ENCODE results near the gene TEX36. TPM values are rescaled to one million over a fixed set of nuclear protein-coding genes. Genes with fewer than 3 reads are reported as not detected.

The TEX36 gene
- total RNA-seq, 1 experiment from 2014 or later = not detected

- Histone ChIP-seq H2BK20ac (ENCODE audit: low read depth, low read length, poor library complexity, severe bottlenecking) (no peak overlapping the region), H4K5ac (ENCODE audit: insufficient read length, low read depth, low read length) (no peak overlapping the region), H3K27me3 (ENCODE audit: insufficient read depth, low read length) (no peaks in the 10 kb centered on the region), H3K14ac (ENCODE audit: insufficient read depth, low read length) (no peak overlapping the region), H3K4ac (ENCODE audit: low read depth, low read length) (no peak overlapping the region), H2BK12ac (ENCODE audit: insufficient read length, low read depth, low read length) (no peak overlapping the region), H2BK5ac (ENCODE audit: insufficient read length, low read length) (no peak overlapping the region), H3K23ac (ENCODE audit: insufficient read length, low read depth, low read length) (no peak overlapping the region), H2BK120ac (ENCODE audit: low read depth, low read length, poor library complexity, severe bottlenecking) (no peak overlapping the region), H2AK5ac (ENCODE audit: insufficient read length, low read length) (no peak overlapping the region), H3K9ac (ENCODE audit: extremely low read depth, insufficient read length, low read length) (no peak overlapping the region), H2AFZ (ENCODE audit: low read length) (no peak overlapping the region), H4K20me1 (ENCODE audit: control insufficient read depth, insufficient read depth, insufficient read length) (no peaks in the 10 kb centered on the region), H3K23me2 (ENCODE audit: insufficient read length, low read depth, low read length, poor library complexity, severe bottlenecking) (no peaks in the 10 kb centered on the region), H3K4me2 (ENCODE audit: insufficient read depth, insufficient read length, low read length) (no peak overlapping the region), H3T11ph (ENCODE audit: low read length) (no peak overlapping the region), H3K27ac (ENCODE audit: insufficient read length, low read depth, low read length) (no peak overlapping the region), H3K56ac (ENCODE audit: insufficient read length, low read depth, low read length) (no peak overlapping the region), H3K9me3 (ENCODE audit: control insufficient read depth, low read depth, low read length) (no peaks in the 10 kb centered on the region), H3K18ac (ENCODE audit: insufficient read length, low read depth, low read length) (no peak overlapping the region), H3K4me1 (ENCODE audit: insufficient read depth, low read length) (no peaks in the 10 kb centered on the region), H4K8ac (replicated peaks; ENCODE audit: insufficient read length, low read depth, low read length) (no peak overlapping the region), H2BK15ac (ENCODE audit: low read depth, low read length) (no peak overlapping the region), H3K79me2 (ENCODE audit: insufficient read depth, low read length) (no peaks in the 10 kb centered on the region), H4K91ac (ENCODE audit: insufficient read length, low read depth, low read length) (no peak overlapping the region), H3K79me1 (ENCODE audit: insufficient read depth, low read depth, low read length, poor library complexity, severe bottlenecking) (no peaks in the 10 kb centered on the region)
- Mint-ChIP-seq H3K4me3 (no peak overlapping the region), H3K27ac (no peak overlapping the region; a peak in 1 of 7 replicates), H3K4me1 (no peaks in the 10 kb centered on the region), H3K27me3 (ENCODE audit: low read depth) (peaks cover 2% of the 10 kb centered on the region), H3K9me3 (no peaks in the 10 kb centered on the region), H3K36me3 (ENCODE audit: insufficient read depth in 1 of 3, low read depth in 3 of 3) (no peaks in the 10 kb centered on the region)
- no CpG with 5 or more reads among the region's 5 CpGs for WGBS (ENCODE audit: extremely low coverage, insufficient read length, low lambda C conversion rate)
- no peak for DNase-seq
- TF ChIP-seq CTCF (conservative IDR thresholded peaks at IDR 0.05) = no peak
These were observed 1.6 kb upstream of the TEX36 start for GRCh38 chr10:125684581-125684980.
